H1 (cell line): Measurements from ENCODE around the gene DIP2B. TPM values are rescaled to one million over a fixed set of nuclear protein-coding genes. Genes with fewer than 3 reads are reported as not detected.

ENCODE experiments used
- CTBP2 ChIP-seq: IDR thresholded peaks from 2 replicates; pipeline ENCODE4 v1.7.0; 2011; ENCODE audit warnings: borderline replicate concordance, mild to moderate bottlenecking, moderate library complexity, mixed read lengths, low read length; ENCODE audit not compliant: insufficient read depth, insufficient read length
- HDAC2 ChIP-seq, 2 experiments: fragments of 300-600 bp in 1 of 2; sonication (generic) in 1 of 2; IDR thresholded peaks; 2 replicates each; pipeline ENCODE4 v1.6.1; 2011 to 2012; ENCODE audit warnings: low read depth in 2 of 2, low read length in 2 of 2, mild to moderate bottlenecking in 2 of 2, moderate library complexity in 2 of 2, borderline replicate concordance in 1 of 2, inconsistent platforms in 1 of 2
- polyA plus RNA-seq, 7 experiments: library from polyadenylated mRNA; depleted of rRNA in 3 of 7; stranded (reverse) in 5 of 7; unstranded in 2 of 7; fragments of >200 nt in 5 of 7; fragments of 200-250 nt in 2 of 7; gene quantifications; 1 replicate in 5 of 7; 2 replicates in 1 of 7; 4 replicates in 1 of 7; pipeline versions ENCODE4 v1.2.1 to v1.2.3, GENCODE V29; 2011 to 2013; ENCODE audit warnings: missing spikeins in 2 of 7, mixed read lengths in 2 of 7
- total RNA-seq: library from RNA; stranded (reverse); fragmentation: NEBNext Ultra II Directional; extraction: Animal tissue kit (Norgen Biotek cat#: 25700); gene quantifications from 2 replicates; pipeline ENCODE4 v1.2.1, GENCODE V29; 2021

DIP2B gene
- total and polyA plus RNA-seq, 2 of the 8 experiments (the other 6 are each of a cell fraction or from before 2014, with no cell fraction given): 11.1 to 29.6 TPM

DNA sequence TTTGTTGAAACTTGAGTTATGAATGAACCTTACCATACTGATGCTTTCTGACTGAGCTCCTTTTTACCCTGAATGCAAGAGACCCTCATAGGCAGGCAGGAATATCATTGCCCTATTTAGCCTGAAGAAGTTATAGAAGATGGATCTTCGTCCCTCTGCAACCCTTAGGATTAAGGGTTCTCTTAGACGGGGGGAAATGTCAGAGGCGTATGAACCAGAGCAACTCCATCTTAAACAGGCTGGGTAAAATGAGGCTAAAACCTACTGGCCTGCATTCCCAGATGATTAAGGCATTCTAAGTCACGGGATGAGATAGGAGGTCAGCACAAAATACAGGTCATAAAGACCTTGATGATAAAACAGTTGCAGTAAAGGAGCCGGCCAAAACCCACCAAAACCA lies 266.6 kb downstream of the DIP2B start (continued):
- TF ChIP-seq CTBP2 (no peak), HDAC2 (IDR thresholded peaks at IDR 0.05; ENCODE audit: borderline replicate concordance in 1 of 2, low read depth in 2 of 2, low read length in 2 of 2) (no peak)
- TF ChIP-seq, all 59 proteins: peak for 0
